Neural progenitor cell (in vitro differentiated cells): ENCODE results near the gene LILRA5. TPM values are rescaled to one million over a fixed set of nuclear protein-coding genes. Genes with fewer than 3 reads are reported as not detected.
A peak's percentile ranks its signal among the peaks of the same experiment; 100 is the strongest.
"Not testable (repeated sequence)": the region's sequence is repeated elsewhere in the genome, so short reads cannot be mapped to it uniquely, and the experiment has no call there.

Source experiments
- DNase-seq: peaks from one replicate; pipeline ENCODE4 v3.0.0-alpha.2; 2016; ENCODE audit warnings: low spot score
- H2AFZ ChIP-seq: fragments of 200-600 bp; sonication (generic); replicated peaks from 2 replicates; pipeline ENCODE4 v1.6.1; 2016; ENCODE audit warnings: antibody characterized with exemption
- H3F3A ChIP-seq: fragments of 200-600 bp; sonication (generic); 2 replicates; pipeline ENCODE4 v1.6.1; 2016; ENCODE audit warnings: antibody characterized with exemption, low read depth
- H3K27ac ChIP-seq: fragments of 200-600 bp; sonication (generic); 2 replicates; pipeline ENCODE4 v1.5.1; 2016; ENCODE audit warnings: mild to moderate bottlenecking
- H3K27me3 ChIP-seq: fragments of 200-600 bp; sonication (generic); 2 replicates; pipeline ENCODE4 v1.6.1; 2016; ENCODE audit warnings: mild to moderate bottlenecking, moderate library complexity
- H3K36me3 ChIP-seq: fragments of 200-600 bp; sonication (generic); 2 replicates; pipeline ENCODE4 v1.5.1; 2016
- H3K4me1 ChIP-seq: fragments of 200-600 bp; sonication (generic); 2 replicates; pipeline ENCODE4 v1.6.1; 2016; ENCODE audit warnings: mixed run types
- H3K4me2 ChIP-seq: fragments of 200-600 bp; sonication (generic); 2 replicates; pipeline ENCODE4 v1.6.1; 2016
- H3K4me3 ChIP-seq: fragments of 200-600 bp; sonication (generic); 2 replicates; pipeline ENCODE4 v1.5.1; 2016
- H3K79me2 ChIP-seq: fragments of 200-600 bp; sonication (generic); 2 replicates; pipeline ENCODE4 v1.6.1; 2016; ENCODE audit warnings: low read depth
- H3K9ac ChIP-seq: fragments of 200-600 bp; sonication (generic); 2 replicates; pipeline ENCODE4 v1.6.1; 2016
- H3K9me3 ChIP-seq: fragments of 200-600 bp; sonication (generic); 2 replicates; pipeline ENCODE4 v1.5.1; 2016; ENCODE audit warnings: low read depth
- H4K20me1 ChIP-seq: fragments of 200-600 bp; sonication (generic); 2 replicates; pipeline ENCODE4 v1.6.1; 2016; ENCODE audit warnings: low read depth
- H3K27ac Mint-ChIP-seq: 3 replicates; pipeline ENCODE4 v1.8.0; 2021; ENCODE audit warnings: mixed read lengths
- H3K27me3 Mint-ChIP-seq: 2 replicates; pipeline ENCODE4 v1.8.0; 2022; ENCODE audit warnings: low read depth, mild to moderate bottlenecking, inconsistent platforms, moderate library complexity, mixed read lengths; ENCODE audit not compliant: insufficient read depth
- H3K36me3 Mint-ChIP-seq: 3 replicates; pipeline ENCODE4 v1.8.0; 2021; ENCODE audit warnings: mixed read lengths
- H3K4me1 Mint-ChIP-seq: 3 replicates; pipeline ENCODE4 v1.8.0; 2021; ENCODE audit warnings: mixed read lengths
- H3K4me3 Mint-ChIP-seq: 3 replicates; pipeline ENCODE4 v1.8.0; 2021; ENCODE audit warnings: mild to moderate bottlenecking, moderate library complexity, mixed read lengths
- H3K9me3 Mint-ChIP-seq: 3 replicates; pipeline ENCODE4 v1.8.0; 2020; ENCODE audit warnings: mixed read lengths
- EZH2 ChIP-seq: fragments of 200-600 bp; sonication (generic); IDR thresholded peaks from 2 replicates; pipeline ENCODE4 v1.6.1; 2017; ENCODE audit warnings: antibody characterized with exemption, mild to moderate bottlenecking, moderate library complexity
- EZH2phosphoT487 ChIP-seq: fragments of 200-600 bp; sonication (generic); IDR thresholded peaks from 2 replicates; pipeline ENCODE4 v1.6.1; 2017; ENCODE audit warnings: antibody characterized with exemption
- total RNA-seq: library from RNA; depleted of rRNA; stranded (reverse); fragments of >200 nt; gene quantifications from 2 replicates; pipeline ENCODE4 v1.2.3, GENCODE V29; 2015; ENCODE audit warnings: low replicate concordance
- TF ChIP-seq, protein P1 (sequence below): fragments of 200-600 bp; sonication (generic); IDR thresholded peaks from 2 replicates; pipeline ENCODE4 v1.5.1; 2017; ENCODE audit warnings: antibody characterized with exemption, mild to moderate bottlenecking

The LILRA5 gene
- total RNA-seq, 1 donor from 2014 or later = not detected

DNA sequence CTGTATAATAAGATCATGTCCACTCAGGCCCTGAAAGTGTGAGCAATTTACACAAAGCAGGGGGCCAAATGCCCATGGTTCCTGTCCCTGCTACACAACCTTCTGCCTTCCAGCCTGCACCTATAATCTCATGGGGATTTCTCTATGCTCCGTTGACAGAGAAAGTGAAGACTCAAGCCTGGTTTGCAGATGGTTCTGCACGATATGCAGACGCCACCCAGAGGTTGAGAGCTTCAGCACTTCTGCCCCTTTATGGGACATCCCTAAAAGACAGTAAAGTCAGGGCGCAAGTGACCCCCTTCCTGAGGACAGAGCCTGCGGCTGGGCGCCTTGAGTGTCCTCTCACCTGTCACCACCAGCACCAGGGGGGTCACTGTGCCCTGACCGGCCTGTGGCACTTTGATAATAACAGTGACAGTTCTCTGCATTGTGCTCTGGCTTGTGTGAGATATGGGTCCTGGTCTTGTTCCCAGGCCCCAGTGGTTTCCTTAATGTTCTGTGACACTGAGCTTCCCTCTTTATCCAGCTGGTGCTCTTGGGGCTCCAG is 15.1 kb downstream of the LILRA5 start:
- peak; percentile 9 for DNase-seq
- H3K27ac Mint-ChIP-seq = no peak overlapping the region
- Histone ChIP-seq H3K27ac (no peak overlapping the region), H3K36me3 (no peaks in the 10 kb centered on the region), H2AFZ (no peak overlapping the region), H3K27me3 (peaks cover 45% of the 10 kb centered on the region), H4K20me1 (no peaks in the 10 kb centered on the region), H3K4me1 (no peaks in the 10 kb centered on the region), H3K4me3 (no peak overlapping the region), H3K4me2 (no peak overlapping the region), H3K9ac (no peak overlapping the region), H3K9me3 (no peaks in the 10 kb centered on the region), H3K79me2 (no peaks in the 10 kb centered on the region), H3F3A (no peaks in the 10 kb centered on the region)
- TF ChIP-seq, protein P1, sequence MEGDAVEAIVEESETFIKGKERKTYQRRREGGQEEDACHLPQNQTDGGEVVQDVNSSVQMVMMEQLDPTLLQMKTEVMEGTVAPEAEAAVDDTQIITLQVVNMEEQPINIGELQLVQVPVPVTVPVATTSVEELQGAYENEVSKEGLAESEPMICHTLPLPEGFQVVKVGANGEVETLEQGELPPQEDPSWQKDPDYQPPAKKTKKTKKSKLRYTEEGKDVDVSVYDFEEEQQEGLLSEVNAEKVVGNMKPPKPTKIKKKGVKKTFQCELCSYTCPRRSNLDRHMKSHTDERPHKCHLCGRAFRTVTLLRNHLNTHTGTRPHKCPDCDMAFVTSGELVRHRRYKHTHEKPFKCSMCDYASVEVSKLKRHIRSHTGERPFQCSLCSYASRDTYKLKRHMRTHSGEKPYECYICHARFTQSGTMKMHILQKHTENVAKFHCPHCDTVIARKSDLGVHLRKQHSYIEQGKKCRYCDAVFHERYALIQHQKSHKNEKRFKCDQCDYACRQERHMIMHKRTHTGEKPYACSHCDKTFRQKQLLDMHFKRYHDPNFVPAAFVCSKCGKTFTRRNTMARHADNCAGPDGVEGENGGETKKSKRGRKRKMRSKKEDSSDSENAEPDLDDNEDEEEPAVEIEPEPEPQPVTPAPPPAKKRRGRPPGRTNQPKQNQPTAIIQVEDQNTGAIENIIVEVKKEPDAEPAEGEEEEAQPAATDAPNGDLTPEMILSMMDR = no peak
- TF ChIP-seq EZH2phosphoT487 (no peak), EZH2 (no peak)
- no peaks in the 10 kb centered on the region for H3K36me3 Mint-ChIP-seq
- H3K9me3 Mint-ChIP-seq = peaks cover 3% of the 10 kb centered on the region
- H3K4me1 Mint-ChIP-seq = no peaks in the 10 kb centered on the region
- H3K4me3 Mint-ChIP-seq = no peak overlapping the region
- peaks cover 15% of the 10 kb centered on the region for H3K27me3 Mint-ChIP-seq

- no peak overlapping the region for H3K27ac Mint-ChIP-seq
- no peak for DNase-seq
- Histone ChIP-seq H3K27ac (no peak overlapping the region), H3K79me2 (no peaks in the 10 kb centered on the region), H3K27me3 (peaks cover 37% of the 10 kb centered on the region), H3K9me3 (no peaks in the 10 kb centered on the region), H3K36me3 (no peaks in the 10 kb centered on the region), H3K9ac (no peak overlapping the region), H3F3A (no peaks in the 10 kb centered on the region), H3K4me2 (no peak overlapping the region), H3K4me1 (no peaks in the 10 kb centered on the region), H2AFZ (no peak overlapping the region), H4K20me1 (no peaks in the 10 kb centered on the region), H3K4me3 (no peak overlapping the region)
- no peak overlapping the region for H3K4me3 Mint-ChIP-seq
- peaks cover 3% of the 10 kb centered on the region for H3K9me3 Mint-ChIP-seq
- no peaks in the 10 kb centered on the region for H3K4me1 Mint-ChIP-seq
- no peak for TF ChIP-seq EZH2phosphoT487
- no peak for TF ChIP-seq EZH2
- TF ChIP-seq, protein P1 = no peak
- peaks cover 11% of the 10 kb centered on the region for H3K27me3 Mint-ChIP-seq
- no peaks in the 10 kb centered on the region for H3K36me3 Mint-ChIP-seq
Observed at GRCh38 chr19:54294539-54294938, 18.4 kb downstream of the LILRA5 start.

GRCh38 chr19:54289160-54289559 is 23.8 kb downstream of the LILRA5 start:
- H2AFZ ChIP-seq, H3K9me3 ChIP-seq, H3K4me3 Mint-ChIP-seq, H3K4me2 ChIP-seq, H3K27ac ChIP-seq, H3K36me3 ChIP-seq, H3K9ac ChIP-seq, H3K27me3 Mint-ChIP-seq, H3F3A ChIP-seq, H3K9me3 Mint-ChIP-seq, H3K27ac Mint-ChIP-seq, H4K20me1 ChIP-seq, DNase-seq, H3K79me2 ChIP-seq, H3K36me3 Mint-ChIP-seq, H3K4me1 Mint-ChIP-seq, H3K4me3 ChIP-seq, H3K4me1 ChIP-seq: not testable (repeated sequence)
- H3K27me3 ChIP-seq = peaks cover 17% of the 10 kb centered on the region

DNA sequence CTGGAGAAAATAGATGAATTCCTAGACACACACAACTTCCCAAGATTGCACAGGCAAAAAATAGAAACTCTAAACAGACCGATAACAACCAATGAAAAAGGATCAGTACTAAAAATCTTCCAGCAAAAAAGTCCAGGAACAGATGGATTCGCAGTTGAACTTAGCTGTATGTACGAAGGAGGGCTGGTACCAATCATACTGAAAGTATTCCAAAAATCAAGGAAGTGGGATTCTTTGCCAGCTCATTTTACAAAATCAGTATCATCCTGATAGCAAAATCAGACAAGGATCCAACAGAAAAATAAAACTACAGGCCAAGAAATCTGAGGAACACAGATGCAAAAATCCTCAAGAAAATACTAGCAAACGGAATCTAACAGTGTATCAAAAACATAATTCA is 25.5 kb downstream of the LILRA5 start:
- TF ChIP-seq EZH2phosphoT487 (no peak), EZH2 (no peak)
- TF ChIP-seq, protein P1 = no peak
- Histone ChIP-seq H4K20me1 (no peaks in the 10 kb centered on the region), H3K4me3 (no peak overlapping the region), H3K27me3 (peaks cover 10% of the 10 kb centered on the region), H3K27ac (no peak overlapping the region), H3K9me3 (no peaks in the 10 kb centered on the region), H3K36me3 (no peaks in the 10 kb centered on the region), H2AFZ (no peak overlapping the region), H3K9ac (no peak overlapping the region), H3F3A (no peaks in the 10 kb centered on the region), H3K4me1 (no peaks in the 10 kb centered on the region), H3K4me2 (no peak overlapping the region), H3K79me2 (no peaks in the 10 kb centered on the region)
- Mint-ChIP-seq H3K9me3 (no peaks in the 10 kb centered on the region), H3K27me3 (peaks cover 9% of the 10 kb centered on the region), H3K4me3 (no peak overlapping the region), H3K4me1 (no peaks in the 10 kb centered on the region), H3K27ac (no peak overlapping the region), H3K36me3 (no peaks in the 10 kb centered on the region)
- no peak for DNase-seq

- not testable (repeated sequence) for H3K79me2 ChIP-seq, H3K27me3 ChIP-seq, H3K4me3 ChIP-seq, H3K9me3 ChIP-seq, H3K27me3 Mint-ChIP-seq, H3K36me3 Mint-ChIP-seq, DNase-seq, H3K9ac ChIP-seq, H3K27ac ChIP-seq, H3K36me3 ChIP-seq, H3K4me1 ChIP-seq, H3K27ac Mint-ChIP-seq, H4K20me1 ChIP-seq, H2AFZ ChIP-seq, H3F3A ChIP-seq, H3K9me3 Mint-ChIP-seq, H3K4me2 ChIP-seq, H3K4me1 Mint-ChIP-seq, H3K4me3 Mint-ChIP-seq
Observed at GRCh38 chr19:54286283-54286682, 26.7 kb downstream of the LILRA5 start.

DNA sequence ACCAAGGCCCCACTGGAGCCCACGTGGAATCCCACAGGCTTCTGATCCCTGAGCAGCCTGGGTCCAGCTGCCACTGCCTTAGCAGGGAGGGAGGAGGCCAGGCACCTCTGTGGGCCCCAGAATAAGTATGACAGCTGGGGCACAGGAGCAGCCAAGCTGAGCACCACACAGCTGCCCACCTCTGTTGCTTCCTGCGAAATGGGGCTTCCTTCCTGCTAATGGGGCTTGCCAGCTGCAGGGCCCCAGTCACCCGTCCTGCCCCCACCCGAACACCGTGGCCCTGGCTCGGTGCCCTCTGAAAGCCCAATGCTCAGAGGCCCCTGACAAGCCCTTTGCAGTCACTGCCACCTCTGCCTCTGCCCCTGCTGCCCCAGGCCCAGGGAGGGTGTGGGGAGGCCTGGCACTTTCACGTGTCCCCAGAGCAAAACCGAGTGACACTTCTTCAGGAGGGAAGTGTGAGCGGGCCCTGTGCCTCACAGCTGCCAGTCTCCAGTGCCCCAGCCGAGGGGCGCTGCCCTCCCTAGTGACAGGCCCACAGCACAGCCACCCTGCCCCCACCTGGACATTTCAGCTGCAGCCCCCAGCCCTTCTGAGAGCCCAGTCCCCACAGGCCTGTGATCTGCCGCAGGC is 27.4 kb downstream of the LILRA5 start:
- H3K79me2 ChIP-seq, H3K4me2 ChIP-seq, H3K9me3 Mint-ChIP-seq, H3K9ac ChIP-seq, H3K4me3 ChIP-seq, H3K27me3 ChIP-seq, H3K4me1 Mint-ChIP-seq, H3K4me3 Mint-ChIP-seq, H3K4me1 ChIP-seq, H2AFZ ChIP-seq, H3F3A ChIP-seq, H3K27ac Mint-ChIP-seq, H4K20me1 ChIP-seq, H3K9me3 ChIP-seq, H3K36me3 ChIP-seq, H3K36me3 Mint-ChIP-seq, H3K27ac ChIP-seq, H3K27me3 Mint-ChIP-seq, DNase-seq: not testable (repeated sequence)
